ENCODE data around the gene ZRSR2.
"Not testable (repeated sequence)": the region's sequence is repeated elsewhere in the genome, so short reads cannot be mapped to it uniquely, and the experiment has no call there.

The ZRSR2 gene

DNA sequence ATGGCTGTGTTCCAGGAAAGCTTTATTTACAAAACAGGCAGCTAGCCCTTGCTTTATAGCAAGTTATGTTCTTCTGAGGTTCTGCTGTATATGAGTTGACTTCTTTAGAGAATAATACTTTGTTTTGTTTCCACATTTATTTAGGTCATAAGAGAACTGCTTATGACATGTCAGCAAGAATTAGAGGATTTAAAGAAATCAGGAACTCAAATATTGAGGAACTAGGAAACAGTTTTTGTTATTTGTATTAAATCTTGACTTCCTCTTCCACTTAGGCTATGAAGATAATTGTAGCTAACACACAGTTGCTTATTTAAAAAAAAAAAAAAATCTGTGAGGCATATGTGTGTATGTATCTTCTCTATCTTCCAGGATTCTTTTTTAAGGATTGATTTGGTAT is 14.3 kb downstream of the ZRSR2 start:
- no peak for DNase-seq

DNA sequence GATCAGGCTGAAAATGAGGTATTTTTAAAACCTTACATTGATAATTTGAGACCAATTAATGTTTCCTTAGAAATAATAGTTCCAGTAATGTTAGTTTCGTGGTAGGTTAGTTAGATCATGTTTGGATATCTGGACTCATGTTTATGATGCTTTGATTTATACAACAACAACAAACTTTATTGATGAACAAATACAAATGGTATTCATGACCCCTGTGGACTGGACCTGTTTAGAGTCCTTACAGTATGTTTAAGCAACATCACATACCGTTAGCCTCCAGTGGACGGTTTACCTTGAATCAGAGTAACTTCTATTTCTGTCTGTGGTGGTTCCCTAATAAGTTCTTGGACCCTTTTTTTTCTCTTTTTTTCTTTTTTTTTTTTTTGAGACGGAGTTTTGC is 18.0 kb downstream of the ZRSR2 start:
- no peak for DNase-seq

DNA sequence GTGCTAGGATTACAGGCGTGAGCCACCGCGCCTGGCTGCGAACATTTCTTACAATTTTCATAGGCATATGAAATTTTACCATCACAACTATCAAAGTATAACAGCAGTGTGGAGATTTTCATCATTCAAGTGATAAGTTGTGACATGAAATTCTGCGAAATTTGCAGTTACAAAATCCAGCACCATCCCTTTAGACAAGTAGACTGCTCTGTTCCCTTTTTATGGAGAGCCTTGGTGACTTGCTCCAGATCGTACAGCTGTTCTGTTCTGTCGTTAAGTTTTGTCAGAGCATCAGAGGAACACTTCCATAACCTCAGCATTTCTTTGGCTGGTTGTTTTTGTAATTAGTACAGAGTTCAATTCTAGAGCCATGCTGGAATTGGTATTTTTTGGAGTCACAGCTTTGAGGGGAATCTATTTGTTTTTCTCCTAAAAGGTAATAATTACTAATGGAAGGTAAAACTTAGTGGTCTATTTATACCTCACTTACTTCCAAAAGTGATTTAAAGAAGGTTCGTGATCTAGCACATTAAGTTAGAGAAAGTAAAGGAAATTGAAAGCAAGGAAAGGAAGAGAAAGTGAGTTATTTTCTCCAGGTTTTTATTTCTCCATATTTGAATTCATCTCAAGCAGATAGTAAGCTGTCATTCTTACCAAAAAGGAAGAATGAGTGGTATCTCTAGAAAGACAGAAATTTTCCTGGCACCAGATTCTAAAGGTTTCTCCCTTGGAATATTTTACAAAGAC is 22.1 kb downstream of the ZRSR2 start:
- no peak for DNase-seq

DNA sequence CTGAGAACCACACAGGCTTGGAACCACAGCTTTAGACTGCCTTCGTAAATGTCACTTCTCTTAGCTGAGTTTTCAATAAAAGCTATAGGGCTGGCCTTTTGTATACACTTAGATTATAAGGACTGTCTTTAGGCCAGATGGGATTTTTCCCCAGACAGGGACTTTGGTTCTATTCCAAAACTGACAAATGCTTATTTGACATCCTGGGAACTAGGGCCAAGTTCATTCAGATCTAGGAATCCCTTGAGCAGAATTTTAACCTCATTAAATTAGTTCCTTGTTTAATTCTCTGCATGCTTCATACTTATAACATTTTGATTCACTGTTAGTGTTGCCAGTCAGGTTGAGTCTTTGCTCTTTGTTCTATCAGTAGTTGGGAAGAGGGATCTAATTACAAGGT is 23.1 kb downstream of the ZRSR2 start:
- DNase-seq, result no peak

DNA sequence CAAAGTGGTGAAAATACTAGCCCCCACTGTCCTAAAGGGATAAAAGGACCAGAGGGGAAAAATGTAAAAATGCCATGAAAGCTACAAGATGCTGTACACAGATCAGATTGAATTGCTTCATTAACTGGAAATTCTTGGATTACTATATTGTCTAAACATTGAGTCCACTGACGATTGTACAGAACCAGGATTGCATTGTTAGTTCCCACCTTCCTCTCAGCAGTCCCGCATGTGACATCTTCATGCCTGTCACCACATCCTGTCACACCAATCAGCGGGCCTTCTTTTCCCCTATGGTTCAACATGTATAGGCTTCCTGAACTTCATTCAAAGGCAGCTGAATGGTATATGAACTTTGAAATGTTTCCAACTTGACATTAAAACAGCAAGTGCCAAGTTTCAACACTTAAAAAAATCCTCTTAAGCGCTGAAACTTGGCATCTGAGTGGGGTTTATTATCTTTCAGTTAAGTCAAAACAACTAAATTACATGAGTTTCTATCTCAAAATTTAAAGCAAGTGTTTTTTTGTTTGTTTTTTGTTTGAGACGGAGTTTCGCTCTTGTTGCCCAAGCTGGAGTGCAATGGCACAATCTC is 24.6 kb downstream of the ZRSR2 start:
- no peak for DNase-seq

DNA sequence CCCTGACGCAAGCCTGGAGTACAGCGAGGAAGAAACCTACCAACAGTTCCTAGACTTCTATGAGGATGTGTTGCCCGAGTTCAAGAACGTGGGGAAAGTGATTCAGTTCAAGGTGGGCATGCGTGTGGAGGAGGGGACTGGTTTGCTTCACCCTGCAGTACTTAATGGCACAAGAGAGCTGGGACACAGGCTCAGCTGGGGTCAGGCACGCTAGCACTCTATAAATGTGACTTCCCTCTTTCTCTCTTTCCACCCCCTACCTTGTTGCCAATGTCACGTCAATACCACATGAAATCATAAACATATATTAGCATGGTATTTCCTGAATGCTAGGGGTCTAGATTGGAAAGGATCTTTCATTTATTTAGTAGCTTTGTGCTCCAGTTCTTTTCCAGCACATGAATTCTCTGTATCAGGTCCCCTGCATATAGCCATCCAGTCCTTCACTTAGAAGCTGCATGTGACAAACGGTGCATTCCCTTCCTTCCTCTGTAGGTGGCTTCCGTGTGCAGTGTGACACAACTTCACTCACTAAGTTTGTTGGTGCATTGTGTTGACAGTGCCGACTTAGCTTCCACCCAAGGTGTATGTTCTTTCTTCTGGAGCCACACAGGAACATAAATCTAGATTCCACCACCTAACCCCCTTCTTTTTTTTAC is 25.6 kb downstream of the ZRSR2 start:
- no peak for DNase-seq

DNA sequence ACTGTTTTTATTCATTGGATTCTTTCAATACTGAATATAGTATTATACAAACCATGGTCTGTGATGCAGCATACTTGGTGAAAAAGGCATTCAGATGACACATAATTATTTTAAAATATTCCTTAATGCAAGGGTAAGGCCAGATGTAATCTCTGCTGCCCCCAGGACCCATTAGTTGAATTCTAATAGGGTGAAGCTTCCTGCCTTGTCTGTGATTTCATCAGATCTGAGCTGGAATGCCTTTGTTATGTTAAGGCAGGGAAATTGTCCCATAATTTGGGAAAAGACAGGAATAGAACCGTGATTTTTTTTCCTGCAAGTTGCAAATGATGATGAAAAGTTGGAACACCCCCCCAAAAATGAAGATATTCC is 26.1 kb downstream of the ZRSR2 start:
- no peak for DNase-seq

DNA sequence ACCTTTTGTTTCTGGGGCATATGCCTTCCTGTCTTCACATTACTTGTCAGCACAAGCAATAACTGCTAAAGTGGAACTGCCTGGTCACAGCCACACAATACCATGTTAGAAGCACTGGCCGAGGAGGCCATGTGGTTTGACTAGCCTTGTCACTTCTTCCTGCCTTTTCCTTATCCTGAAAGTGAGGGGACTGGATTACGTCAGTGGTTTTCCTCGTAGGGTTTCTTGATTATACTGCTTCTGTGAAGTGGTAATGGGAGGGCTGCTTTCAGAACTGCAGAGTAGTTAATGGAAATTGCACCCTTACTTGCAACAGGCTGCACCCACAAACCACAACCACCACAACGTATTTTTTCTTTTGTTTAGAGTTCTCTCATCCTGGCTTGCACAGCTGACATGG is 26.6 kb downstream of the ZRSR2 start:
- peak; percentile 72 for DNase-seq

DNA sequence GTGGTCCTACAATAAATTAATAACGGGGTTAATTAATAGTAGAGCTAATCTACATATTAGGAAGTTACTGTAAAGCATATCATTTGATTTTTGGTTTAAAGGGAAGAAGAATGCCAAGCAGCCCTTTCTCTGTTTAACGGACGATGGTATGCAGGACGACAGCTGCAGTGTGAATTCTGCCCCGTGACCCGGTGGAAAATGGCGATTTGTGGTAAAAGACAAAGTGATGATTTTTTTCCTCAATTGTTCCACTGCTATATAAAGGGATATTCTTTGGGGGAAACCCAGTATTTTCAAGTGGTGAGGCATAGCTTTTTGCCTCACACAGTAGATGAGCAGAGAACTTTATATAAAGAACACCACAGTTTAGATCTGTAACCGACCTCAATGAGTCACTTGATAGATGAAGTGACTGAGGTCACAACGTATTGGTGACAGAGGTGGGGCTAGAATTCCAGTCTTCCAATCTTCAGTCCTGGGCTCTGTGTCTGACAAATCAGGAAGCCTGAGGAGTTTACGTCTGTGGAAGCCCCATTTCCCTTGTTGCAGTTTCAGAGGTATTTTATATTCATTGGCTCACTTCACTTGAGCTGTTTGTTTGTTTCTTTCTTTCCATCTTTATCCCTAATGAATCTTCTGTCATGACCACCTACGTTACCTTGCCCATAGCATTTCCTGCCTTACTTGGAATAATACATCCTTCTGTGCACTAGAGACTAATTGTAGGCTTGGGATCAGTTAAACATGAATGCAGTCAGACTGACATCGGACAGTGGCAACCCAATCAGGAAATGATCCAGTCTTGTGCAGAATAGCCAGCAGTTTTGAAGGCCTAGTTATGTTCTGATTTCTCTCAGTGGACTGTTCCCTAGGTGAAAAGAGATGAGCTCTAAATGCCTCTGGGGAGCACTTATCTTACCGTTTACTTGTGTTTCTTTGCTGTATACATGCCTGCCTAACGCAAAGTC is 30.1 kb downstream of the ZRSR2 start:
- no peak for DNase-seq

DNA sequence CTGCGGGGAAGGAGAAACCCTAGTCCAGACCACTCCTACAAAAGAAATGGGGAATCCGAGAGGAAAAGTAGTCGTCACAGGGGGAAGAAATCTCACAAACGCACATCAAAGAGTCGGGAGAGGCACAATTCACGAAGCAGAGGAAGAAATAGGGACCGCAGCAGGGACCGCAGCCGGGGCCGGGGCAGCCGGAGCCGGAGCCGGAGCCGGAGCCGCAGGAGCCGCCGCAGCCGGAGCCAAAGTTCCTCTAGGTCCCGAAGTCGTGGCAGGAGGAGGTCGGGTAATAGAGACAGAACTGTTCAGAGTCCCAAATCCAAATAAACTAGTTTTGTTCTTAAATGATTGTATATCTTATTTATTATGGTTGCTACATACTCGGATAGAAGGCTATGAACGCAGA is 32.6 kb downstream of the ZRSR2 start:
- DNase-seq, result no peak

DNA sequence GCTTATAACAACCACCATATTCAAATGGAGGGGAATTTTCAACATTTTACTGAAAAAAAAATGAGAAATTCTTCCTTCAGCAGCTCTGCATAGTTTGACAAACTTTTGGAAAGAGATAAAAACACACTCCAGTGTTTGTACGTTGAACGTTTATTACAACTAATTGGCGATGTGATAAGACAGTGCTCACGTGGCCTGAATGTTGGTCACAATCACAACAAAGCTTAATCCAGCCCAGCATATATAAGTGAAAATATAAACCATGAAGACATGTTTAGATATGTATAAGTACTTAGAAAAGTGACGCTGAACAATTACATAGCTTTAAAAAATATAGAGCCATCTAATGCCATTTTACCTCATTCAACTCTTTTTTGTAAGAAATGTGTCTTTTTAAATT is 35.7 kb downstream of the ZRSR2 start:
- DNase-seq, result no peak

DNA sequence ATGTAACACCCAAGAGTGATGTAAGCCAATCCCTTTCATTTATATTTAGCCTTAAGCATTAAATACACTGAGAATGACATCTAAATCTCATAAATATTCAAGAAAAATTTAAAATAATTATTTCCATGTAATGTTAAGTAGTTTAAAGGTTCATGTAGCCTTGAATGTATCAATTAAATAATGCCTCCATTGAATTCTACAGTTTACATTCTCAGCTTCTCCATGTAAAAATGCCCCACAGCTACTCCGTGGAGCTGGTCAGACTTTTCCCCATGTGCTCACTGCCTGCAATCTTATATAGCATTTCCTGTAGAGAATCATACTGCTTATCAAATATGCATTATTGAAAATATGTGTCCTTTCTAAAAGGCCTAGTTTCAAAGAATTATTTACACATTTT is 38.9 kb downstream of the ZRSR2 start:
- no peak for DNase-seq

DNA sequence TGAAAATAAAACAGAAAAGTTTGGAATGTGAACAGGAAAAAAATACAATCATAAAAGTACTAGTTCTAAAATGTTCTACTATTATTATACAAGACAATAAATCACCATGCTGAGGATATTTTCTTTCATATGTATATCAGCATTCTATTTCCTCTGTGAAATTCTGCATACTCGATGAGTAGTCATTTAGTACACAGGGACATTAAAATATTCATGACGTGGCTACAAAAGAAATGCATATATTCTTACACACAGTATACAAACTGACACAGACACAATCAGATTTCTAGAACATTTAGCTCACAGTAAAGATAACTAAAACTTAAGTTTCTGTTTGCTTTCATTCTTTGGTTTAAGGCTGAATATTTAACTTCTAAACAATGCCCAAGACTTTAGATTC is 41.1 kb downstream of the ZRSR2 start:
- not testable (repeated sequence) for DNase-seq

DNA sequence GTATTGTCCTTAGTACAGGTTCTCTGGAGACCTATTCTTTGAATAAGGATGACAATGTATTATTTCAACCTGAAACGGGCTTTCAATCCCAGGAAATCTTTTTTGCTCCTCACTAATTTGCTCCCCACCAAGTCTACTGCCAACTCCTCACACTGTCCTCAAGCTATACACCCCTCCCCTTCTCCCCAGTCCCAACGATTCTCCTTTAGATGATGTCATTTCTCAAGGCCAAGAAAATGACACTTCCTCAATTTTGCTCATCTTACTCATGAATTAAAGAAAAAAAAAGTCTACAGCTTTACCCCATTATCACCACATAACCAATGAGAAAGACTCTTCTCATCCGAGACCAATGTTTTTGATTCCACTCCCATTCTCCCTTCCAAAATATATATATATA is 43.8 kb downstream of the ZRSR2 start:
- DNase-seq, result no peak

DNA sequence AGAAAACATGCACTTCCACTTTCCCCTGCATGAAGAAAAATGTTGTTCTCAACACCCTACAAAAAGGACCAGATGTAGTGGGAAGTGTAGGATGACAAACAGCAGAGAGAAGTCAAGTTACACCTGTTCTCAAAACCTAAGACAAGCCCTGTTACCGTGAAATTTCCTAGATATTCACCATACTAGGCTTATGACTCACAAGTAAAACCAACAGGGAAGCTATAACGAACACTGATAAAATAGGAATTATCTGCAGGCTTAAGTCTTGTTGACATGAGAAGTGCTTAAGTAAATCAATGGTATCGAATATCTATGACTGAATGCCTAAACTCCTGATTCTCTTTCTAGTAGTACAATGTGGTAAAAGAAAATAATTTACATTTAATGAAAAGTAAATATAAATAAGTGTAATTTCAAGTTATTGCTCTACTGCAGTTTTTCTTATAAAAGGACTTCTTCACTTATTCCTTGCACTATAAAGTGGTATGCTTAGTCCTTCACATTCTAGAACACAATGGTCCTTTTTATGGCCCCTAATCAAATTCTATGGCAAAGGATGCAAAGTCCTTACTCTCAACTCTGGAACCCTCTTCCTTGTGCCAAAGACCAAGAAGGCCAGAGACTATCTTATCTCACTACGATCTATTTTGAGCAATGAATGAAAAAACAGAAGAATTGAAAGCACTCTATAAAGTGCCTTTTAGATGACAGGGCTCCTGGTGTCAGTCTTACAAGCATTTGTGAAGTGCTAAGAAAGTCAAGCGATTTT is 44.7 kb downstream of the ZRSR2 start:
- no peak for DNase-seq

DNA sequence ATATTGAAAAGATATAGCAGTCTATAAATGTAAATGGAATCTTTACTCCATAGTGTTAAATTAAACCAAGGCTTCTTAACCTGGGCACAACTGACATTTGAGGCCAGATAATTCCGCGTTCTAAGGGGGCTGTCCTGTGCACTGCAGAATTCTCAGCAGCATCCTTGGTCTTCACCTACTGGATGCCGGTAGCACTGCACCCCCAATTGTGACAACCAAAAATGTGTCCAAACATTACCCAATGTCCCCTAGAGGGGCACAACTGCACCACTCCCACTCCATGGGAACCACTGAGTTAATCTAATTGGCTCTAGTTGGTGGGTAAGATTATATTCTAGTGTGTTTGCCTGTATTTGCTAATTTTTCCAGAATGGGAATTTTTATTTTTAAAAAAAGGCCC is 47.7 kb downstream of the ZRSR2 start:
- no peak for DNase-seq

DNA sequence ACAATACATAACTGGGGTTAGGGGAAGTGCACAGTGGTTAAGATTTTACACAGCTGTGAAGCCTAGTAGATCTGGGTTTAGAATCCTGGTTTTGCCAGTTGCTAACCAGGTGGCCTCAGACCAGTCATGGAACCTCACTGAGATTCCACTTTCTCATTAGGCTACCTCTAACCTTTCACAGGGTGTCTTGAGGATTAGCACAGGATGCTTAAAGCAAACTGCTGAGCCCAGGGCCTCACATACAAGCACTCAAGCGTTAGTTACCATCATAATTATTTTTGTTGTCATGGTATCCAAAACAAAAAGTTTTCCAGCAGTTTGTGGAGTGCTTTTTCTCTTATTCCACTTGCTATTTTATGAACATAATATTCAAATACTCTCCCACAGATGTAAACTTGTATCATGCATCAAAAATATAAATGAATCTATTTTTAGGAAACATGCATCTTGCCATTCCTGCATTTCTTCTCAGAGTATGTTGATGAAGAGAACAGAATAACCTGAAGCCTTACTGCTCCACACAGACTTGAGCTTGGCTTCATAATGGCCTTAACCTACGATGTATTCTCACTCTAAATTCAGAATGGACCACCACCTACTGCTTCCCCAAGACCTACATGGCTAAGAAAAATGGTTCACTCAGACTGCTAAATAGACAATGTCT is 51.7 kb downstream of the ZRSR2 start:
- no peak for DNase-seq

DNA sequence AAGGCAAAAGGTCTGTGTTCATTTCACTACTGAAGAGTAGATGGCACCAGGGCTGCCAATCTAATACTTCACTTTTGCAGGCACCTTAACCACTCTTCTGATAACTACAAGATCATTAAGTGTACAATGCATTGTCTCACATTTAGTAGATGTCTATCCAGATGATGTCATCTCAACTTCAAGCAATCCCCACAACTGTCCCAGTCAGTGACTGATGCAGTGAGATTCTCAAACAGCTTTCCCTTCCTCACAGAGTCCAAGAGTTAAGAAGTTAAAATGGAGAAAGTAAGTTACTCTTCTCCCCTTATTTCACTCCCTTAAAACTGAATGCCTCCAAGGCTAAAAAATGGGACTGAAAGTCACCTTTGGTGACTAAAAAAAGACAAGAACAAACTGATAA is 53.7 kb downstream of the ZRSR2 start:
- no peak for DNase-seq

DNA sequence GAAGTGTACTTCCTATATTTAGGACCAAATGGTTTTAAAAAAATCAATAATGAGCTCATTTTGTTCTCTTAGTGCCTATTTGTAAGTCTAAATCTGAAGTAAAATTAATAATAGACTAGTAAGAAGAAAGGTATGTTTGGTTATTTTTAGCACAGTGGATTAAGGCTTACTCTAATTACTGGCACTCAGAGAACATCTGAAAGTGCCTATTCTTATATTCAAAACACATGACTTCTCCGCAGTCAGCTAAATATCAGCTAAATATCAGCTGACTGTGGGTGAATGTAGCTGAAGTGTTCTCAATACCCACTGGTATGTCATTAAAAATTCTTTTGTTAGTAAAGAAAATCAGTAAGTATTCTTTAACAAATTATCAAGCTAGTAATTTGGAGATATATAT is 58.3 kb downstream of the ZRSR2 start:
- DNase-seq, result no peak

DNA sequence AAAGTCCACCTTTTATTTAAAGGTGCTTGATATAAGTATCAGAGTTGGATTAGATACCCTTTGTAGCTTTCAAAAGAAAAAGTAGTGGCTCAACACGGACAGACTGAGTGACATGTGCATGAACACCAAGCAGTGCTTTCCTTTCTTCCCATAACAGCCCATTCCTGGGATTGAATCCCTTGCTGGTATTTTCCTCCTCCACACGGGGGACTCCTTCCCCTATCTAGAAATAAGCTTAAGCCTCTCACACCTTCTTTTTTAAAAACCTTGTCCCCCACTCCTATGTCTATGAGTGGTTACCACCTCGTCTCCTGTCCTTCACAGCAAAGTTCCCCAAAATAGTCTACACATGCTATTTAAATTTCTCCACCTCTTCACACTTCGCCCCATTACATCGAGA is 59.3 kb downstream of the ZRSR2 start:
- DNase-seq, result no peak

DNA sequence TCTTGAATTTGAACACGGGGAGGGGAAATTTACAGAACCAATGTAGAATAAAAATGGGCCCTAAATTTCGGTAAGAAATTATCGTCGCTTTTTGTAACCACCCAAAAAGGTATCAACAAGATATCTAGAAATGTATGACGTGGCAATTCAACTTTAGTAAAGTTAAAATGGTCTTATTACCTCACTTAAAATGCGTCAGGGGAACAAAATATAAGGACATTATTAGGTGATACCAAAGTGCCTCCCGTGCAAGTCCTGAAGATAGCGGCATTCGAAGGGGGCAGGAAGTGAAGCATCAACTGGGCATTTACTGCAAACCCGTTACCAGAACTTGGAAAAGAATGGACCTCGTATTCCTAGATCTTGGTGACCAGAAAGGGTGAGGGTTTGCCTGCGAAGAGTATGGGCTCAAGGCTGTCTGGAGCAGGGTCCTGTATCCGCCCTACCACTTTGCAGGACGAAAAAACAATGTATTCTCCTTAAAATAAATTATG is 63.3 kb downstream of the ZRSR2 start:
- no peak for DNase-seq
